Hepatic stellate cell (primary cell): ENCODE data around the gene IFITM10.
"Not testable (repeated sequence)": the region's sequence is repeated elsewhere in the genome, so short reads cannot be mapped to it uniquely, and the experiment has no call there.

Source experiments
- DNase-seq: peaks from one replicate; pipeline ENCODE4 v3.0.0; 2011; ENCODE audit warnings: low spot score

The IFITM10 gene

GRCh38 chr11:1690167-1691025, 60.0 kb downstream of the IFITM10 start:
- no peak for DNase-seq

GRCh38 chr11:1689250-1690166, 60.9 kb downstream of the IFITM10 start:
- DNase-seq, result not testable (repeated sequence)

- not testable (repeated sequence) for DNase-seq
These were observed 62.0 kb downstream of the IFITM10 start for GRCh38 chr11:1688336-1688947.

- not testable (repeated sequence) for DNase-seq
These were observed 64.2 kb downstream of the IFITM10 start for GRCh38 chr11:1686220-1686619.

GRCh38 chr11:1684886-1685874, 65.2 kb downstream of the IFITM10 start:
- DNase-seq, result not testable (repeated sequence)

- not testable (repeated sequence) for DNase-seq
These were observed 66.4 kb downstream of the IFITM10 start for GRCh38 chr11:1683904-1684572.

GRCh38 chr11:1683216-1683615, 67.2 kb downstream of the IFITM10 start:
- not testable (repeated sequence) for DNase-seq
